RCC 7860 (cell line): ENCODE data around the gene SGSM1.

Source experiments
- DNase-seq: peaks from one replicate; pipeline ENCODE4 v3.0.0-alpha.2; 2015; ENCODE audit warnings: low spot score
- FAIRE-seq: peaks from 2 replicates; lab custom pipeline; 2012; peaks lifted over from hg19 to GRCh38; lab: Jason Lieb, UNC

Gene SGSM1

DNA sequence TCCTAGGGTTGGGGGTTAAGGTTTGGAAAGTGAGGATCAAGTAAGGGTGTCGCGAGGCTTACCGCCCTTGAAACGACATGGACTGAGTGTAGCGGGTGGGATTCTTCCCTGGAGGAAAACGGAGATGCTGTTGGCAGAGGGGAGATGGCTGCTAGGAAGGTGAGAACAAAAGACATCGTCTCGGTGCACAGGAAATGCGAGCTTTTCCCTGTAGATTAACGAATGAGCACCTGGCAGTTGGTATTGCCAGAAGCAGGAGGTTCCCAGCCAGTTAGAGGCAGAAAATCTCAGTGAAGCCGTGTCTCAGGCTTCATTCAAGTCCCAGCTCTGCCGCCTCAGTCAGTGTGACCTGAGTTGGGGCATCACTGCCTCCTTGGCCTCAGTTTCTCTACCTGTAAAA, 141.9 kb downstream of the SGSM1 start:
- DNase-seq: no peak

GRCh38 chr22:24948356-24949202, 142.6 kb downstream of the SGSM1 start:
- no peak for FAIRE-seq
- DNase-seq: no peak

More for the DNA sequence above, 141.9 kb downstream of the SGSM1 start:
- no peak for FAIRE-seq

- DNase-seq (no peak), FAIRE-seq (no peak)
Measured at GRCh38 chr22:24950272-24950902, 144.4 kb downstream of the SGSM1 start.

- FAIRE-seq: no peak
- DNase-seq: peak; percentile 67
Measured at GRCh38 chr22:24951942-24952836, 146.2 kb downstream of the SGSM1 start, which contains the start of gene KIAA1671. KIAA1671 (plus strand) TSS chr22:24952716; CDS start chr22:25028000, 75,284 bp downstream.

DNA sequence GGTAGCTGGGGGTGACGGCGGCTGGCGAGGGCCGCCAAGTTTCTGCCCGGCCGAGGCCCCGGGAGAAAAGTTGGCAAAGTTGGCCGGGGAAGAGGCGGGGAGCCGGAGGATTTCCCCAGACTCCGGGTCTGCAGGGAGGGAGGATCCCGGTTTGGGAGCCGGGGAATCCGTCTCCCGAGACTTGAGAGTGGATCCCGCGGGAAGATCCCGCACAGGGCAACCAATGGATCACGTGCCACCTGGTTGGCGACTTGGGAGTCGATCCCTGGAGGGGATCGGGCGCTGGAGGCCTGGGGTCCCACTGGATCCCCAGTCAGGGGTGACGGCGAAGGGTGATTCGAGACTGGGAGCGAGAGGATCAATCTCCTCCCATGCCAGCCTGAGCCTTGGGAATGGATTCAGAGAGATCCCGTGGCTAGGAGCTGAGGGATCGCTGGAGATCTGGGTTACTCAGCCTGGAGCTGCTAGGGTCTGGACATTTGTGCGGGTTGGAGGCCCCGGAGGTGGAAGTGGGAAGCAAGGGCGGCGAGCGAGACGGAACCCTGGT, 146.9 kb downstream of the SGSM1 start:
- no peak for FAIRE-seq
- peak; percentile 42 for DNase-seq

GRCh38 chr22:24953384-24954113, 147.5 kb downstream of the SGSM1 start:
- no peak for FAIRE-seq
- no peak for DNase-seq

DNA sequence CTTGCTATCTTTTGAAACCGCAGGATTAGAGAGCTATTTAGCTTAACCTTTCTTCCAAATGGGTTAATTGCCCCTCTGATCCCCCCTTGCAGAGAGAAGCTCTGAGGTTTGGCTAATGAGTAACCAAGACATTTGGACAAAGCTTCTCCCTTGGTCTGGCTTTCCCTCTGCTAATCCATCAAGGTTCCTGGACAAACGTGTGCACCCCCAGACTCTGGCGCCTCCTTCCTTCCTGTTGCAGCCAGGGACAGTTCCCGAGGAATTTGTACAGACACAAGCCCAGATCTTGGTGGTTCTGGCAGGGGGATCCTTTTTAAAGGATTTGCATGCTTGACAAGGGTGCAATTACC, 148.1 kb downstream of the SGSM1 start:
- FAIRE-seq (peak; percentile 85), DNase-seq (peak; percentile 31)

DNA sequence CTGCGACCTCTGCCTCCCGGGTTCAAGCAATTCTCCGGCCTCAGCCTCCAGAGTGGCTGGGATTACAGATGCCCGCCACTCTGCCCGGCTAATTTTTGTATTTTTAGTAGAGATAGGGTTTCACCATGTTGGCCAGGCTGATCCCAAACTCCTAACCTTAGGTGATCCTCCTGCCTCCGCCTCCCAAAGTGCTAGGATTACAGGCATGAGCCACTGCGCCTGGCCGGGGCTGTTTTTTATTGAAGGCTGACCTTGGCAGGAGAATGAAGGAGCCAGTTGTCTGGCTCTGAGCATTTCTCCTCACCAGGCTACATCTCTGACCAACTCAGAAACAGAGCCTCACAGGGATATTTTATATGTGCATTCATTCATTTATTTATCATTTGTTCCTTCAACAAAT, 148.8 kb downstream of the SGSM1 start:
- DNase-seq (no peak), FAIRE-seq (no peak)

GRCh38 chr22:24957043-24957442, 151.0 kb downstream of the SGSM1 start:
- FAIRE-seq (no peak), DNase-seq (no peak)

DNA sequence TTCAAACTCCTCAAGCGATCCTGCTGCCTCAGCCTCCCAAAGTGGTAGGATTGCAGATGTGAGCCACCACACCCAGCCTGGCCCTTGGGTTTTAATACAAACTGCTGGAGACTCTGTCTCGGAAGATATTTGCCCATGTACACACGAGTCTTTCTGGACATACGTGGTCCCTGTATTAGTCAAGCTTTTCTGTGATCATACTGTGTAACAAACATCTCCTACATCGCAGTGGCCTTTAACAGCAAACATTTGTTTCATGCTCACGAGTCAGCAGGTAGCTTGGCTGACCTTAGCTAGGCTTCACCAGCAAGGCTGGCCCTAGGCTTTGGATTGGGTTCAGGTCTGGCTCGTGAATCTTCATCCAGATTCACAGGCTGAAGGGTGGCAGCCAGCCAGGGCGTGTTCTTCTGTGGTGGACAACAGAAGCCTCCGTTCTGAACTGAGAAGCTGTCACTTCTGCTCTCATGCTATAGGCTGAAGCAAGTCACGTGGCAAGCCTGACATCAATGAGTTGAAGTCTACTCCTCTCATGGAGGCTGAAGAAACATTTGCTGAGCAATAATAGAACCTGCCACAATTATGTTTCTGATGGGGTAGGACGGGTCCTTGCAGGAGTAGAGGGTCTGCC, 155.3 kb downstream of the SGSM1 start:
- DNase-seq (no peak), FAIRE-seq (no peak)

- DNase-seq (no peak), FAIRE-seq (no peak)
Measured at GRCh38 chr22:24962094-24962493, 156.1 kb downstream of the SGSM1 start.

DNA sequence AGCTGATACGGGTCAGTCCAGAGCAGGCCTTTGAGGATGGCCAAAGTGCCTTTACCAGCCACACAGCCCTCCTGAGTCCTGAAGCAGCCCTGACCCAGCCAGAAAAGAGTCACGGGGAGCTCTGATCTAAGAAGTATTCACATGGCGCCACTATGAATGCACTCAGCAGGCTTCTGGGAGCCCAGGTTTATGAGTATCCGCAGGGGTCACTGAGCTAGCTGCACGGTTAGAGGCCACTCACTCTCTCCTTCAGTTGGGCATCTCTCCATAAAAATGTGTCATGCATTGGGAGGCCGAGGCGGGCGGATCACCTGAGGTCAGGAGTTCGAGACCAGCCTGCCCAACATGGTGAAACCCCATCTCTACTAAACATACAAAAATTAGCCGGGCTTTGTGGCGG, 156.8 kb downstream of the SGSM1 start:
- FAIRE-seq: no peak

GRCh38 chr22:24964441-24964840, 158.4 kb downstream of the SGSM1 start:
- FAIRE-seq: no peak

More for the DNA sequence above, 156.8 kb downstream of the SGSM1 start:
- no peak for DNase-seq

GRCh38 chr22:24965822-24966626, 160.0 kb downstream of the SGSM1 start:
- DNase-seq (no peak), FAIRE-seq (no peak)

More at GRCh38 chr22:24964441-24964840, 158.4 kb downstream of the SGSM1 start:
- DNase-seq: no peak

DNA sequence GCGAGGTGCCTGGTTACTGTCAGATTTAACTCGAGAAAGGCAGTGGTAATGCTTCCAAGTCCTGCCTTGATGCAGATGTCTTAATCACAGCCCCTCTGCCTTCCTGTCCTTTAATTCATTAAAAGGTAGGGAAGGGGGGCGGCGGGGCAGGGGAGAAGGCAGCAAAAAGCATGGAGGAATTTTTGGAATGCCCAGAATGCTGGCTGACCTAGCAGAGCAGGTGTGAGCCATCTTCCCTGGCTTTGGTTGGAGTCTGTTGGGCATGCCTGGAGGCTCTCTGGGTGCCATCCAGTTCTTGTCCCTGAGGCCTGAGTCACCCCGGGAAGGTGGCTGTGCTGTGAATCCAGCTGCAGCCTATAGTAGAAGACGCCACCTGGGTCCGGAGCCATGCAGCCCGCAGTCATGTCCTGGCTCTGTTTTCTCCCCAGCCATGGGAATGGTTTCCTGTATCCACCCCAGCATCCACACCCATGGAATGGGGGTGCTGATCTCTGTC, 162.1 kb downstream of the SGSM1 start:
- DNase-seq (peak; percentile 66), FAIRE-seq (peak; percentile 70)

- FAIRE-seq (peak; percentile 91), DNase-seq (peak; percentile 81)
Measured at GRCh38 chr22:24969560-24970301, 163.7 kb downstream of the SGSM1 start.

DNA sequence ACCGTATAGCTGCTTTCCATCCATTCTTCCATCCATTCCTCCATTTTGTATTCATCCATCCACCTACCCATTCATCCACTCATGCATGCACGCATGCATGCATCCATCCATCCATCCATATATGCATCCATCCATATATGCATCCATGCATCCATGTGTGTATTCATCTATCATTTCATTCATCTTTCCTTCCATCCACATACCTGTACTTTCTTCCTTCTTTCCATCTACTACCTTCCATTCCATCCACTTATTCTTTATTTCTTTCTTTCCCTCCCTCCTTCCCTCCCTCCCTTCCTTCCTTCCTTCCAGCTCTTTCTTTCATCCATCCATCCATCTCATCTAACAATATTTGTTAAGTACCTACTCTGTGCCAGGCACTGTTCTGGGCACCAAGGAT, 166.4 kb downstream of the SGSM1 start:
- FAIRE-seq (no peak), DNase-seq (no peak)

DNA sequence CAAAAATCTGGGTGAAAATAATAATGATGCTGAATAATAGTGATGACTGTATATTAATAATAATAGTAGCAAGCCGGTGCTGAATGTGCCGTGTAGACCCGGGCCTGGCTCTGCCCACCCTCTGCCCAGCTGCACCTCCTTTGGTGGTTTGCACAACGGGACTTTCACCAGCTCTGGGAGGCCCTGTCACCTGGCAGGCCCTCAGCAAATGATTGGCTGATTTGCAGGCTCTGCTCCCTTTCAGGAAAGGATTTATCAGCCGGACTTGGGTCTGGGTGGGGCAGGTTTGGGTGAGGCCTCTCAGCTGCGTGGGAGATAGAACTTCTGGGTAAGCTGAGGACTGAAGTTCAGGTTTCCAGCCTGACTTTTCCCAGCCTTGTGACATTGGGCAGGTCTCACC, 167.9 kb downstream of the SGSM1 start:
- FAIRE-seq (no peak), DNase-seq (no peak)
